PC-3 (cell line): Measurements from ENCODE around the gene KLF11. TPM values are rescaled to one million over a fixed set of nuclear protein-coding genes. Genes with fewer than 3 reads are reported as not detected.

Experiments used
- ATAC-seq: fragments of 200-7000 bp; cut with Tn5 transposase; 2 replicates; pipeline ENCODE4 v1.9.1; 2020; ENCODE audit warnings: mild to moderate bottlenecking, moderate library complexity
- BruUV-seq: library from RNA; stranded (reverse); fragments of 400-500 nt; replicated peaks from 2 replicates; lab custom pipeline; 2021; lab: Mats Ljungman, UMichigan
- CTCF ChIA-PET: fragments of 300-600 bp; sonication (Branson Sonifier 250); formaldehyde crosslinking; loops from one replicate; lab custom pipeline; 2022; ENCODE audit warnings: antibody characterized with exemption; lab: Charles Lee
- POLR2A ChIA-PET: fragments of 300-600 bp; sonication (Branson Sonifier 250); formaldehyde crosslinking; loops from one replicate; lab custom pipeline; 2022; ENCODE audit warnings: antibody characterized with exemption; ENCODE audit not compliant: unreplicated experiment; lab: Charles Lee
- DNase-seq: peaks from one replicate; pipeline ENCODE4 v3.0.0-alpha.2; 2015
- H2AFZ ChIP-seq: fragments of 300-600 bp; sonication (generic); 2 replicates; pipeline ENCODE4 v1.6.0; 2016; ENCODE audit warnings: antibody characterized with exemption, low read length
- H3F3A ChIP-seq: fragments of 300-600 bp; sonication (generic); one replicate; pipeline ENCODE4 v1.6.0; 2017; ENCODE audit warnings: antibody characterized with exemption, low read length, control low read depth, mild to moderate bottlenecking; ENCODE audit not compliant: unreplicated experiment
- H3K27ac ChIP-seq: fragments of 300-600 bp; sonication (generic); 2 replicates; pipeline ENCODE4 v1.5.1; 2016; ENCODE audit warnings: mild to moderate bottlenecking, low read length
- H3K27me3 ChIP-seq: fragments of 300-600 bp; sonication (generic); 2 replicates; pipeline ENCODE4 v1.6.1; 2016; ENCODE audit warnings: low read length, mixed read lengths
- H3K36me3 ChIP-seq: fragments of 300-600 bp; sonication (generic); 2 replicates; pipeline ENCODE4 v1.6.1; 2016; ENCODE audit warnings: low read depth, mixed run types, low read length, mixed read lengths
- H3K4me1 ChIP-seq: fragments of 300-600 bp; sonication (generic); 2 replicates; pipeline ENCODE4 v1.5.1; 2016; ENCODE audit warnings: low read length; ENCODE audit not compliant: insufficient read depth
- H3K4me2 ChIP-seq: fragments of 300-600 bp; sonication (generic); 2 replicates; pipeline ENCODE4 v1.6.0; 2016; ENCODE audit warnings: low read length
- H3K4me3 ChIP-seq: fragments of 300-600 bp; sonication (generic); 2 replicates; pipeline ENCODE4 v1.5.1; 2016; ENCODE audit warnings: mild to moderate bottlenecking, low read length, mixed read lengths
- H3K79me2 ChIP-seq: fragments of 300-600 bp; sonication (generic); 2 replicates; pipeline ENCODE4 v1.6.1; 2017; ENCODE audit warnings: low read length, mixed read lengths
- H3K9ac ChIP-seq: fragments of 300-600 bp; sonication (generic); 2 replicates; pipeline ENCODE4 v1.6.0; 2016; ENCODE audit warnings: mild to moderate bottlenecking, low read length
- H3K9me2 ChIP-seq: fragments of 300-600 bp; sonication (generic); replicated peaks from 2 replicates; pipeline ENCODE4 v1.6.1; 2016; ENCODE audit warnings: mixed run types, low read length, mixed read lengths
- H3K9me3 ChIP-seq: fragments of 300-600 bp; sonication (generic); 2 replicates; pipeline ENCODE4 v1.6.1; 2016; ENCODE audit warnings: low read length, mixed read lengths
- H4K20me1 ChIP-seq: fragments of 300-600 bp; sonication (generic); 2 replicates; pipeline ENCODE4 v1.6.1; 2016; ENCODE audit warnings: low read length, mixed read lengths
- CTCF ChIP-seq: fragments of 300-600 bp; sonication (generic); conservative IDR thresholded peaks from 2 replicates; pipeline ENCODE4 v1.5.1; 2017; ENCODE audit warnings: antibody characterized with exemption, low read depth, mild to moderate bottlenecking, low read length
- EZH2 ChIP-seq: fragments of 300-600 bp; sonication (generic); IDR thresholded peaks from one replicate; pipeline ENCODE4 v1.6.1; 2017; ENCODE audit warnings: antibody characterized with exemption, mild to moderate bottlenecking, low read length; ENCODE audit not compliant: unreplicated experiment
- EZH2phosphoT487 ChIP-seq: fragments of 300-600 bp; sonication (generic); IDR thresholded peaks from 2 replicates; pipeline ENCODE4 v1.6.1; 2018; ENCODE audit warnings: mild to moderate bottlenecking, antibody characterized with exemption, low read length, borderline replicate concordance
- intact Hi-C: fragments of 100-400 bp; cut with micrococcal nuclease; formaldehyde crosslinking; loops from 2 replicates; pipeline ENCODE4 v1.9.0; 2023
- total RNA-seq: library from RNA; depleted of rRNA; stranded (reverse); fragments of >200 nt; gene quantifications from 2 replicates; pipeline ENCODE4 v1.2.3, GENCODE V29; 2014

Gene KLF11
- total RNA-seq, 1 experiment from 2014 or later, result 13.4 TPM

GRCh38 chr2:10042301-10043161, 819 bp upstream of the KLF11 start:
- DNase-seq, result no peak
- Histone ChIP-seq H3K9me3 (no peaks in the 10 kb centered on the region), H3K9ac (no peak overlapping the region), H2AFZ (no peak overlapping the region), H3K9me2 (no peaks in the 10 kb centered on the region), H3K4me3 (no peak overlapping the region), H4K20me1 (no peaks in the 10 kb centered on the region), H3K4me2 (no peak overlapping the region), H3F3A (no peaks in the 10 kb centered on the region), H3K36me3 (peaks cover 2% of the 10 kb centered on the region; the same call in 1 of the 2 replicates), H3K4me1 (peaks cover 5% of the 10 kb centered on the region), H3K79me2 (peaks cover 12% of the 10 kb centered on the region), H3K27ac (no peak overlapping the region), H3K27me3 (no peaks in the 10 kb centered on the region)
- no TSS peak for BruUV-seq
- TF ChIP-seq CTCF (no peak), EZH2phosphoT487 (no peak), EZH2 (no peak)
- ChIA-PET CTCF (interaction anchor here (0.9 kb wide), 1 partner anchor 58 kb away, joined by 3 read pairs; no protein-coding TSS in a partner anchor), POLR2A (no interaction called here)
- no peak for ATAC-seq
- intact Hi-C loops, result no loop called here

GRCh38 chr2:10043906-10044601, 704 bp downstream of the KLF11 start:
- Histone ChIP-seq H3K79me2 (peaks cover 12% of the 10 kb centered on the region), H3K4me2 (peak overlapping the region; percentile 80), H3K27ac (peak overlapping the region; percentile 56), H3F3A (no peaks in the 10 kb centered on the region), H3K9me2 (no peaks in the 10 kb centered on the region), H3K9ac (peak overlapping the region; percentile 45; the same call in 1 of the 2 replicates), H4K20me1 (no peaks in the 10 kb centered on the region), H3K9me3 (no peaks in the 10 kb centered on the region), H3K4me1 (peaks cover 5% of the 10 kb centered on the region), H3K27me3 (no peaks in the 10 kb centered on the region), H3K36me3 (peaks cover 12% of the 10 kb centered on the region; the same call in 1 of the 2 replicates), H3K4me3 (peak overlapping the region; percentile 63), H2AFZ (peak overlapping the region; percentile 75)
- no TSS peak for BruUV-seq
- DNase-seq (peak; percentile 94), ATAC-seq (peak; percentile 70)
- TF ChIP-seq EZH2phosphoT487 (no peak), EZH2 (no peak), CTCF (no peak)
- ChIA-PET CTCF (interaction anchor here (0.9 kb wide), 1 partner anchor 60 kb away, joined by 3 read pairs; no protein-coding TSS in a partner anchor), POLR2A (no interaction called here)
- intact Hi-C loops, result no loop called here
